Fibroblast of pulmonary artery (primary cell): ENCODE measurements around the gene AARSD1.
"Not testable (repeated sequence)": the region's sequence is repeated elsewhere in the genome, so short reads cannot be mapped to it uniquely, and the experiment has no call there.

Experiments used
- DNase-seq: peaks from one replicate; pipeline ENCODE4 v3.0.0-alpha.2; 2010; ENCODE audit warnings: low read depth
- H3K4me3 ChIP-seq: replicated peaks from 2 replicates; pipeline ENCODE4 v1.5.1; 2011; ENCODE audit warnings: low read depth, mild to moderate bottlenecking, control low read depth, low read length, moderate library complexity
- CTCF ChIP-seq: IDR thresholded peaks from 2 replicates; pipeline ENCODE4 v1.5.1; 2011; ENCODE audit warnings: mild to moderate bottlenecking, control low read depth, low read length, inconsistent platforms; ENCODE audit errors: missing control alignments

Gene AARSD1

GRCh38 chr17:42999003-42999525, 34.8 kb upstream of the AARSD1 start:
- H3K4me3 ChIP-seq: peak overlapping the region; percentile 95
- no peak for TF ChIP-seq CTCF
- no peak for DNase-seq

GRCh38 chr17:42997984-42998938, 34.0 kb upstream of the AARSD1 start, which contains the start of gene RPL27:
Gene RPL27 (plus strand): TSS chr17:42998419. CDS start chr17:42998751, 332 bp downstream.
- peak; percentile 80 for TF ChIP-seq CTCF
- peak; percentile 100 for DNase-seq
- H3K4me3 ChIP-seq: peak within 1 kb of the TSS; percentile 95

GRCh38 chr17:42997390-42997983, 33.2 kb upstream of the AARSD1 start:
- H3K4me3 ChIP-seq: peak overlapping the region; percentile 43
- no peak for DNase-seq
- no peak for TF ChIP-seq CTCF

GRCh38 chr17:42993913-42994312, 29.7 kb upstream of the AARSD1 start:
- H3K4me3 ChIP-seq, DNase-seq: not testable (repeated sequence)

- no peak overlapping the region for H3K4me3 ChIP-seq
- no peak for DNase-seq
- TF ChIP-seq CTCF: no peak
These were observed 28.6 kb upstream of the AARSD1 start for GRCh38 chr17:42992872-42993271.

- H3K4me3 ChIP-seq: no peak overlapping the region
- DNase-seq: no peak
- no peak for TF ChIP-seq CTCF
These were observed 27.2 kb upstream of the AARSD1 start for GRCh38 chr17:42991471-42991870.
